Epidermal melanocyte (primary cell): Measurements from ENCODE around the gene TMEM26.

Experiments
- DNase-seq: peaks from one replicate; pipeline ENCODE4 v3.0.0; 2011; ENCODE audit warnings: low spot score; ENCODE audit not compliant: insufficient read length

The TMEM26 gene

DNA sequence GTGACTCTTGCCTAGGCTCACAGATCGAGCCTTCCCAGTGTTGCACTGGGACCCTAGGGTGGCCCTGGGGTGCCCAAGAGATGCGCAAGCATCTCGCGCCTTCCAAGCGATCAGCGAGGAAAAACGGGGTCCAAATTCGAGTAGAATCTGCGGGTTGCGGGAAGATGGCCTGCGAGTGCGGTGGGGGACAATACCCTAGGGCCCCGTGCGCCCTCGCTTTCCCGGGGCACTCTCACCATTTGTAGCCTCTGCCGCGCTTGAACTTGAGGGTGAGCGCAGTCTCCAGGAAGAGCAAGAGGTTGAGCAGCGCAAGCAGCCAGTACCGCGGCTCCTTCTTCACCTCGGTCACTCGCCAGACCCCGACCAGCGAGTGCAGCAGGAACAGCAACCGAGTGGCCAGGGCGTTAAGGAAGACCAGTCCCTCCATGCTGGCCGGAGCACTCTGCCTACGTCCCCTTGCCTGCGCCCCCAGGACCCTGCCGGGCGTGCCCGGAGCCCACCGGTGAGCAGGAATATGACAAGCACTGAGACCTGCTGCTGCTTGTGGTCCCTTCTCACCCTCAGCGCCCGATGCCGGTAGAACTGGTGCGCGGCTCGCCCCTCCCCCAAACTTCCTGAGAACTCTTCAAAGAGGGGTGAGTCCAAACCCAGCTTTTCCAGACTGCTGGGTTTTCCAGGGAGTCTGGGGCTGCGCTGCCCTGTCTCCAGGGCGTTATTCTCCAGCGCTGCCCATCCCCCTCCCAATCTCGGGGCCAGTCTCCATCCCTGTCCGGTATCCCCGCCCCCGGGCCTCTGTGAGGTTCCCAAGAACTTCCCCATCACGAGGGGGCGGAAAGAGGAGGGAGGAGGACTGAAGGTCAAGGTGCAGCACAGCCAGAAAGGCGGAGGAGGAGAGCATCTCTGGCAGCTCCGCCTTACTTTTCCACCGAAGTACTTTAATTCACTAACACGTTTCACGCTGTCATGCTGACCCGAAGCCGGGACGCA is at the start of gene TMEM26:
Gene TMEM26 (minus strand): TSS at position 727 of the 987 bp plus-strand sequence. CDS start 300 bp downstream, at position 427.
- DNase-seq: peak; percentile 28

DNA sequence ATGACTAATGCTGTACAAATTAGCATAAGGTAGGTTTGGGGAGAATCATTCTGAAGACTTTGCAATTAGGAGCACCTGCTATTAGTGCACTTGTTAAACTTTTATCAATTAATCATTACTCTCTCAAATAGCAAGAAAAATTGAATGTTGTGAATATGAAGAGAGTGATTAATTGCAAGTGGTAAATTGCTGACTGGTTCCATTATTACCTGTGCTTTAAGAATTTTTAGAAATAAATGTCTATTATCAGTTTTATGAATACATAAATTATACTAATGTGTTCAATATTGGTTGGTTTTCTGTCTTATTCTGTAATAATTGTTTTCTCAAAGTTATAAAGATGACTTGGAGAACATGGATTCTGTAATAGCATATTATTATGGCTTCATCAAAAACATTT is 47.3 kb upstream of the TMEM26 start:
- DNase-seq: no peak

DNA sequence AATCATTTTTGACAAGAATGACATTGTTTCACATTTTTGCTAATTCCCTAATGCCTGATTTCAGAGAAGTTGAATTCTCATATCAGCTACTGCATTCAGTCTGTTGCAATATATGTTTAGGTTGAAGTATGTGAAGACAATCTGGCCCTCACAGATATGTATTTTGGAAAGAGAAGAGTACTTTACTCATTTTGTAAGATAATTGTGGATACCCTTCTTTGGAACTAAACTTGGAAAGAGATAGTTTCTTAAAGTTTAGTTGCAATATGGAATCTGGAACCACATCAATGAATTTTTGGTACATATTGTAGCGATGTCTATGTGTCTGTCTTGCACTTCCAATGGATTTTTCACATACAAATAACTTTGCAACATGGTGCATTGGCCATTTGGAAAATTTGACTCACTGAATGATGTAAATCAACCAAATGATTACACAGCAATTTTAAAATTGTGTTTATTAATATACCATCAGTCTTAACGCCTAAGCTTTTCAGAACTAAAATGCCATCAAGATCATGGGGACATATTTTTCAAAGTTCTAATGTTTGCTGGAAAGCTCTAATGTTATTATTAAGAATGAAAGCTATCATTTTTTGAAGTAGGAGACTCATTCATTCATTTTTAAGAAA is 39.3 kb upstream of the TMEM26 start:
- DNase-seq: no peak

DNA sequence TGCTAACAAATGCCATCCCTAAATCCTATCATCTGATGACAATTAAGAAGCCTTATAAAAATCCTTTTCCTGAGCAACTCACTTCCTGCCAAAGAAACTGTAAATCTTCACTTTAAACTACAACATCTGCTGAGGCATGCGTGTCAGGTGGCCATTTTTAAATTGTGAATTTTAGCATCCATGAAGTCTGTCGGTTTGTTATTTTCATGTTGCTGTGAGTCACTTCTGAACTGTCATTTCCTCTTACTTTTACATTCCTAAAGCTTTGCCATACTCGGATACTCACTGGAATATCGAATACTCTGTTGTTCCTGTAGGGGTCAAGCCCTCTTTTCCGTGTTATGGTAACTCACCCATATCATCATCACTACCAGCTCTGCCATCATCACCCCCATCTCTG is 34.3 kb upstream of the TMEM26 start:
- no peak for DNase-seq

DNA sequence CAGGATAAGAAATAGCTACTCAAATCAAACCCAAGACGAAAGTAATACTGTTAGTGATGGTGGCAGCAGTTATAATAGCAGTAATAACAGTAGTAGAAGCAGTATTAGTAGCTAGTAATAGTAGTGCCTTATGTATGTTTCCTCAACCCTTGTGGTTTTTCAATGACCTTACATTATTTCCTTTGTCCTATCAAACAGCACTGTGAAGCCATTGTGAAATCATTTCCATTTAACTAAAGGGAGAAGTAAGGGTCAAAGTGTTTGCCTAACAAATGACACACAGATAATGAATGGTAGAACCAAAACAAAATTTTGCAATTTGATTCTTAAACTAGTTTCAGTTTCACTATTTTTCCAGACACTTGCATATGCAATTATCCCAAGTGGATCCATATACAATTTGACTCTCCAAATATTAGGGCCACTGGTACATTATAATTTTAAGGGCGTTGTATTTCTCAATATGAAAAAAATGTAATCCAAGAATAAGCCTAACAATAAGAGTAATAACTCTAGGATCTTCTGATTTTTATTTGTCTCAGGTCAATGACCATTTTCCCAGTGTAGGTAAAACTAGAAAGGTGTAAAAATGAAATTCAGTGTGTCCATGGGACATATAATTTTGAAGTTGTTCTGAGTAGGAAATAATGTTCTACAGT is 33.7 kb upstream of the TMEM26 start:
- no peak for DNase-seq

DNA sequence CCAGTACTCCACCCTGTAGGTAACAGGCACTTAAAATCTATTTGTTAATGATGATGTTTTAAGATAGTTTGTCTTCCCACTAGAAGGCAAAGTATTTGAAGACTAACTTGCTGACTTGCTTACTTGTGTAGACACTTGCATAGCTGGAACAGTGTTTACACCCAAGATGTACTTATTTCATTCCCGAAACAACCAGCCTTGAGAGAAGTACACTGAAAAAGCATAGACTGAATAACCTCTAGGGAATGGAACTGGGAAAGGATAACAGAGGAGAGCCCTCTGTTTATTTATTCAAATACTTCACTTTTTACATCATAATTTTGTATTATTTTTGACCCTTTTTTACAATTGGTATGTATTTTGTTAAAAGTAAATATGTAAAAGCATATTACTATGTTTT is 33.1 kb upstream of the TMEM26 start:
- no peak for DNase-seq

DNA sequence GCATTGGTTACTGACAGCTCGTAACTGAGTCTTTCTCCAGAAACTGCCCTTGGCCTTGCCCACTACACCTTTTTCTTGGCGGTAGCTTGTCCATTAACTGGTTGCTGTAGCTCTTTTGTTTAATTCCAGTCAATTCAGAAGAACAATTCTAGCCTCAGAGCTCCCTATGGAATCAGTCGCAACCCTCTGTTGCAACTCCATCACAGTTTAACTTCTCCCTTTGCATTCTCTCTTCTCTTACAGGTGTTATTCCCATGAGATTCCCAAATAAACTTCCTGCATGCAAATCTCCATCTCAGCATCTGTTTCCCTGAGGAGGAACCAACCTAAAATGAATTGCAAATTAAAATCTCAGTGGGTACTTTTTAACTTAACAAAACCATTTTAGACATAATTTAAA is 28.4 kb upstream of the TMEM26 start:
- no peak for DNase-seq

DNA sequence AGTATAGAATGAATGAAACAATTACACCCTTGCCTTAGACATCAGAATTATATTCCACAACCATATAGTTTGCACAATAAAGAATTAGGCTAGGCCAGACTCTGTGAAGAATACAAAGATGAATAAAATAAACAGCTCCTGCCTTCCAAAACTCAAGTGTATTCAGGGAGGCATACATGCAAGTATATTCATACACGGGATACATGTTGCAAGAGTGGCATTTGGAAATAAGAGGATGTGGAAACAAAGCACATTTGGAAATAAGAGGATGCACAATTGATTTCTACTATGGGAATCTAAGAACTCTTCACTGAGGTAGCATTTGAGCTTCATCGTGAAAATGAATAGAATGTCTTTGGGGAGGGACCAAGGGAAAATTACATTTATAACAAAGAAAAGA is 27.0 kb upstream of the TMEM26 start:
- DNase-seq: no peak

DNA sequence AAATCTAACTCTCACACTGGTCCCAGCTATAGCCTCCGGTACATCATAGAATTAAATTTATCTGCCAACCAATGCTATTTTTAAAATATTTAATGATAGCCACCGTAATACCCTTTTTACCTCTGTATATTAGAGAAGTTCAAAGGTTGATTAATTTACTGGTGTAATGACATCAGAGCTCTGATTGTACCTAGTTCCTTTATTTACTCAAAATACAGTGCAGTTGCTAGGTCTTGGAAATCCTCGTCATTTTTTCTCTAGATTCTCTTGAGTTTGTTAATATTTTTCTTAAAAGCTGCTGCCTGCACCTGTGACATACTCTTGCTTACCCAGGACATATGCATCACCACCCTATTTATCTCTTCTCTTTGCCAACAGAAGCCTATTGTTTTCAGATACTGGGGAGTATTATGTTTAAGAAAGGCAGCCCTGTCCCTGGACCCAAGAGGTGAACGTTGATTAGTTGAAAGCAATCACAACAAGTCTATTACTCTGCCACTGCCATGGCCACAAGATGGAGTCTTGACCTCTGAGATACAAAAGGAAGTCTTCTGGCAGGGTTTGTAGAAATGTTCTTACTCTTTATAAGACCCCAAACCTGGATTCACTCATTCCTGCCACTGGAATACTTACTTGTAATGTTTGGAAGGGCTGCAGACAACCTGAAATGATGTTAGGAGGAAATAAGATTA is 25.6 kb upstream of the TMEM26 start:
- DNase-seq: no peak

DNA sequence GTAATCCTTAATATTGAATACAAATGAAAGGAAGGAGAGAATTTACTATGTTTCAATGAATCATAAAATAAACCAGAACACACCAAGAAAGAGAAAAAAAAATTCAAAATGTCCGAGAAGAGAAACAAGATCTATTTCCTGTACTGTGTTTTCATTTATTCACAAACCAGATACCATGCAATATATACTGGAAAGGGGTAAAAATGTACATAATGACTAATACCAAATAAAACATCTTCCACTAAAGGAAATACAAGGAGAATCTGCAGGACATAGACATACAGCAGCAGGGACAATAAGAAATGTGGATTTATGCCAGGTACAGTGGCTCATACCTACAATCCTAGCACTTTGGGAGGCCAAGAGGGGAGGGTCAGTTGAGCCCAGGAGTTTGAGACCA is 24.3 kb upstream of the TMEM26 start:
- no peak for DNase-seq

DNA sequence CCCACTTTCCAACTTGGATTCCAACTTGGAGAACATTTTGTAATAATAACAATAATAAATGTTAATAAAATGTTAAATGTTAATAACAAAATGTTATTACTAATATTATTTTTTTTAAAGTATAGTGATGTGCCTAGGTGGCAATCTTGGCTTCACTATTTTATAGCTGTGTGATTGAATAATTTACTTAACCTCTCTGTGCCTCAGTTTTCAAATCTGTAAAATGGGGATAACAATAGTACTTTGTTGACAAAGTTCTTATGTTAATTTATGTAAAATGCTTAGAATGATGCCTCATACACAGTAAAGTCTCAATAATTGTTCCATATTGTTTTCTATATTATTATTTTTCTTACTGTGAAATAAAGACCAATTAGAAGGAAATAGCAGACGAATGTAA is 23.3 kb upstream of the TMEM26 start:
- no peak for DNase-seq

DNA sequence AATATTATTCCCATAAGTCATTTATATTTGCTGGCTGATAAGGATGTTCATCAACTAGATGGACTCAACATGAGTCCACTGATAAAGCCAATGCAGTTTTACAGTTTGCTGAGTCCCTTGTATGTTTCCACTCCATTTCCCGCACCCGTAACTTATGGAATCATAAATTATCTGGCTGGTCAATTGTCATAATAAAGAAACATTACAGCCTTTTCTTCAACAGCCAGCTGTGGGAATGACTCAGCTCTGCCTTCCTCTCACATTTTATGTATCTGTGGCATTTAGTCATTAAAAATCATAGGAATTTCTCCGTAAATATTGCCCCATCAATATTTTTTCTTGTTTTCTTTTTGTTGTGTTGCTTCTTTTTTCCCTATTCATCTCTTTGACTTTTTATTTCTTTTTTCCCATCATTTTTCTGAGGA is 22.3 kb upstream of the TMEM26 start:
- no peak for DNase-seq

DNA sequence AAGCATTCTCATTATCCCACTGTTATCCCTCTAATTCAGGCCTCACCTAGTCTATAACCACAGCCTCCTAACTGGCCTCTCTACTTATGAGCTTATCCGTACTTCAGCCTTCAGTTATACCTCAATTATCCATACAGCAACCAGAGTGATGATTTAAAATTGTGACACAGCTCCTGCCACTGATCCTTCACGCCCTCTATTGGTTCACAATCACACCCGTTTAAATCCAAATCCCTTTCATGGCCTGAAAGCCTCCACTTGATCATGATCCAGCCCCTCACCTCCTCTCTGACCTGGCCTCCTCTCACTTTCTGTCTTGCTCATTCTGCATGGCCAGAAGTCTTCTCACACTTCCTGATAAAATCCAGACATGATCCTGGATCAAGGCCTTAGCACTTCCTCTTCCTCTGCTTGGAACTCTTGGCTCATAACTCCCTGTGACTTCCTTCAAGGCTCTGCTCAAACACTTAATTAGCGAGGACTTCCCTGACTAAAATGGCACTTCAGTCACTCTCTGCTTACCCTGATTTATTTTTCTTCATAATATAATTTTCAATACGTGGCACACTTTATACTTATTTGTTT is 19.0 kb upstream of the TMEM26 start:
- no peak for DNase-seq

DNA sequence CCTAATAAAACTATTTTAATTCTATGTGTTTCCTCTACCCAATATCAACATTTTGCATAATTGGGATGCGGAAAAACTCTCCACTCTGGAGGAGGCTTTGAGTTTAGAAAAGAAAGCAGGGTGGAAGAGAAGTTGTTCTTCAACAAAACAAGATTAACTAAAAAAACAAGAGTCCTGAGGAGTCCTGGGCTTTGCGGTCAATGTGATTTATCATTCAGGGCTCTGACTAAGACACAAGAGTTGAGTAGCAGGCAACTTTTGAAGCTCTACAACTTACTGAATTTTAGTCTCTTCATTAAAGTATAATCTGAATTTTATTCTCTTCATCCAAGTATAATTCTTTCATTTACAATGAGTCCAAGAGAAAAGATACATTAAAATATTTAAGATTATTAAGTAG is 18.3 kb upstream of the TMEM26 start:
- no peak for DNase-seq

DNA sequence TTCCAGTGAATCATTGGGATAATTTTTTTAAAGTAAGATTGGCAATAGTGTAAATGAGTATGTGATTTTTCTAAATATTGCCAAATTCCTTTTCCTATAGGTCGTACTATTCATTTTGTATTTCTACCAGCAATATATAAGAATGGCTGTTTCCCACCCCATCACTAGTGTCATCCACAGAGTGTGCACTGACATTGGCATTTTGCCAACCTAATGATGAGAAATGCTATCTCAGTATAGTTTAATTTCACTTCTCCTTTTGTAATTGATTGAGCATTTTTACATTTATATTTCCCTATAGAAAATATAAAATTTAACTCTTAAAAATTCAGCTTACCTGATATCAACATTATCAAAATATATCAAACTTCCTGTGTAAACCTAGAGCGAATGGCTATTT is 17.6 kb upstream of the TMEM26 start:
- no peak for DNase-seq

DNA sequence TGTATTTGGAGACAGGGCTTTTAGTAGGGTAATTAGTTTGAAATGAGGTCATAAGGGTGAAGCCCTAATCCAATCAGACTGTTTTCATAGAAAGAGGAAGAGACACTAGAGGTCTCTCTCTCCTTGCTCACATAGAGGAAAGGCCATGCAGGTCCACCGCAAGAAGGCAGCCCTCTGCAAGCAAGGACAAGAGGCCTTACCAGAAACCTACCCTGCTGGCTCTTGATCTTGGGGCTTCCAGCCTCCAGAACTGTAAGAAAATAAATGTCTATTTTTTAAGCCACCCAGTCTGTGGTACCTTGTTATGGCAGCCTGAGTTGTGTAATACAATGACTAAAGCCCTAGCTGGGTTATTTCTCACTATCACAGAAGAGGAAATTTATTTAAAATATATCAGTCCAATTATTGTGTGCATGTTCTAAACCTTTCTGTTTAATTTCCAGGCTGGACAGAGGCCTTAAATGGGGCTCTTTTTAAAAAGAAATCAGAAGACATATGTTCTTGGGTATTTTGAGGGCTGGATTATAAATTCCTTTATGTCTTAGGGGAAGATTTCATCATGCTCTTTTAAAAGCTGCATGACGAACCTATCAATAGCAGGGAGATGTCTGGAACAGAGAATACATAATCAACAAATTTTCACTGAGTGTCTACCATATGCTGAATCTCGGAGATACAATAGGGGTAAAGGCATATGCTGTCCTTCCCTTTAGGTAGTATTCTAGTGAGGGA is 12.9 kb upstream of the TMEM26 start:
- no peak for DNase-seq

DNA sequence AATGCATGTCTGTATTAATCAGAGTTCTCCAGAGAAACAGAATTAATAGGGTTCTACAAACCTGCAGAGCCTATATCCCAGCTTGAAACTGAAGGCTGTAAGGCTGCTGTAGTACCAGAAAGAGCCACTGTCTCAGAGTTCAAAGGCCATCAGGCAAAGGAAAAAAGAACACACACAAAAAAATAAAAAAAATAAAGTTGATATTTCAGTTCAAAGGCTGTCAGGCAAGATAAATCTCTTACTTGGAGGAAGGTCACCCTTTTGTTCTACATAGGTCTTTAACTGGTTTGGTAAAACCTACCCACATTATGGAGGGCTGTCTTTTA is 12.0 kb upstream of the TMEM26 start:
- no peak for DNase-seq

DNA sequence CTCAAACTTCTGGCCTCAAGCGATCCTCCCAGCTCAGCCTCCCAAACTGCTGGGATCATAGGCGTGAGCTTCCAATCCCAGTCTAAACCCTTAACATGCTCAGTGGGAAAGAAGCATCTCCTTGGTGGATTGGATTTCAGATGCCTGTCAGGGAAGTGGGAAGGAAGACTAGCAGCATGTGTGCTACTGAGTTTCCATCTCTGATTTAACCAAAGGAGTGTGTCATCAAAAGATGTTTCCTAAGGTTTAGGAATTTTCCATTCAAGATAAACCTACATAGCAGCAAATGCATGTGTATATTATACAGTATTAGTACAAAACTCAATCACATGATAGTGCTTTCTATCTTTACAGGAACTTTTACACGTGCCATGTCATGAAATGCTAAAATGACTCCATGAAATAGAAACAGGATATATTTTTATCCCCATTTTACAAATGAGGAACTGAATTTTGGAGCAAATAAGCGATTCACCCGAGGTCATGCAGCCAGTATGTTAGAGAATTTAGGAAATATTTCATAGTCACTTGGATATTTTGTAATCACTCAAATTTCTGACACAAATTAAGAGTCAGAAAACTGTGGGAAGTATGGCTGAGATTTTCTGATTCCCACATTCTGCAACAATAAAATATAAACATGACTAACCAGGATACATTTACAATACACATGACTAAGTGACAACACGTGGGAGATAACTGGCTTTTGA is 11.4 kb upstream of the TMEM26 start:
- DNase-seq: no peak

DNA sequence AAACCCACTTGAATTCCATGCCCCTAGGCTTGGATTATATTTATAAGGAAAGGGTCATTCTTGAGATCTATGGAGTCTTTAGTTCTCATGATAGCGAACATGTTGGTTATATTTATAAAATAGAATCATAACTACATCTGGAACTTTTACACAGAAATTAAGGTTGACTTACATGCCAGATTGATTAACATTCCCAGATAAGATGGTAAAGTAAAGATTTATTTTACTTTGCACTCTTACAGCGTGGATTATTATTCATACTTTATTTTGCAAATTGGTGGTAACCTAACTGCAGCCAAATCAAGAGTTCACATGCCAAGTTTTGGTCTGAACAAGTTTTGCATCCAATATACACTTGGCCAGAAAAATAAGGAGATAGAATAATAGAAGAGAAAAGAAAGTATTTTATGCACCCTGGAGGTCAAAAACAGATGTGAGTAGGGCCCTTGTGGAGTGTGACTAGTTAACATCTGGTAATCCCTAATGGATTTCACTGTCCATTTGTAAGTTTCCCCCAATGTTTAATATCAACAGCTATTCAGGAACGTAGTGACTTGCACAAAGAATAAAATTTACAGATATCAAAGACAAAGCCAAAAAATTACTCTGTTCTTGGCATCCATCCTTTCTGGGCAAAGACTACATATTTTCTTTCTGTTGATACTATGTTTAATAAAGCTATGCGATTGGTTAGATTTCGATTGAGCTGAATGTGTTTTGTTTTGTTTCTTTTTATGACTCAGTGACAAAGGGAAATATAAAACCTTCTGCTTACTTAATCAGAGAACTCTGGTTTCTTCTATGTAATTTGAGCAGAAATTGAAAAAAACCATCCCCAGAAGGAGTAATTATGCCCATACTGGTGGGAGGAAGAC is 10.1 kb upstream of the TMEM26 start:
- DNase-seq: no peak
